WTC11 (cell line): ENCODE data around the gene SAAL1. TPM values are rescaled to one million over a fixed set of nuclear protein-coding genes. Genes with fewer than 3 reads are reported as not detected.

Source experiments
- ATAC-seq: fragments of 200-7000 bp; cut with Tn5 transposase; 2 replicates; pipeline ENCODE4 v1.10.0; 2021; ENCODE audit warnings: mild to moderate bottlenecking, moderate library complexity
- CTCF ChIA-PET: fragments of 300-600 bp; sonication (Branson Sonifier 250); formaldehyde crosslinking; loops from one replicate; lab custom pipeline; 2021; ENCODE audit warnings: antibody characterized with exemption; lab: Charles Lee
- POLR2A ChIA-PET: fragments of 350-600 bp; sonication (Branson Sonifier 250); formaldehyde crosslinking; loops from one replicate; lab custom pipeline; 2021; ENCODE audit warnings: antibody characterized with exemption; lab: Charles Lee
- DNase-seq: peaks from one replicate; pipeline ENCODE4 v3.0.0; 2021; ENCODE audit warnings: low spot score
- H3K27ac Mint-ChIP-seq: 2 replicates; pipeline ENCODE4 v1.8.0; 2021; ENCODE audit warnings: mixed read lengths
- H3K27me3 Mint-ChIP-seq: 2 replicates; pipeline ENCODE4 v1.8.0; 2021; ENCODE audit warnings: low read depth, mild to moderate bottlenecking, moderate library complexity, mixed read lengths
- H3K36me3 Mint-ChIP-seq: 2 replicates; pipeline ENCODE4 v1.8.0; 2021; ENCODE audit warnings: mixed read lengths
- H3K4me1 Mint-ChIP-seq: 2 replicates; pipeline ENCODE4 v1.8.0; 2022; ENCODE audit warnings: mixed read lengths
- H3K4me3 Mint-ChIP-seq: 2 replicates; pipeline ENCODE4 v1.8.0; 2021; ENCODE audit warnings: mild to moderate bottlenecking, moderate library complexity, mixed read lengths
- H3K9me3 Mint-ChIP-seq: 2 replicates; pipeline ENCODE4 v1.8.0; 2021; ENCODE audit warnings: mixed read lengths
- AFF4 ChIP-seq: sonication (generic); formaldehyde crosslinking; IDR thresholded peaks from 2 replicates; pipeline ENCODE4 v1.8.1; 2023; ENCODE audit warnings: mild to moderate bottlenecking, missing genetic modification reagents, borderline replicate concordance
- ATF3 ChIP-seq: sonication (generic); formaldehyde crosslinking; conservative IDR thresholded peaks from 2 replicates; pipeline ENCODE4 v1.8.1; 2022; ENCODE audit warnings: mild to moderate bottlenecking, missing genetic modification reagents
- EMX1 ChIP-seq: fragments of 250-450 bp; sonication (Bioruptor Pico); IDR thresholded peaks from 2 replicates; pipeline ENCODE4 v1.8.0; 2021; ENCODE audit warnings: mild to moderate bottlenecking
- ERG ChIP-seq: fragments of 250-450 bp; sonication (Bioruptor Pico); IDR thresholded peaks from 2 replicates; pipeline ENCODE4 v1.8.0; 2021; ENCODE audit warnings: mild to moderate bottlenecking
- ESRRA ChIP-seq: sonication (generic); formaldehyde crosslinking; IDR thresholded peaks from 2 replicates; pipeline ENCODE4 v1.8.1; 2022; ENCODE audit warnings: mild to moderate bottlenecking, missing genetic modification reagents, borderline replicate concordance
- HMGA2 ChIP-seq: fragments of 250-450 bp; sonication (Bioruptor Pico); IDR thresholded peaks from 2 replicates; pipeline ENCODE4 v1.4.0; 2021; ENCODE audit warnings: mild to moderate bottlenecking, moderate library complexity
- IRF2 ChIP-seq: sonication (generic); formaldehyde crosslinking; IDR thresholded peaks from 2 replicates; pipeline ENCODE4 v1.8.0; 2022; ENCODE audit warnings: low read depth, missing genetic modification reagents, borderline replicate concordance
- KAT7 ChIP-seq: sonication (generic); formaldehyde crosslinking; IDR thresholded peaks from 2 replicates; pipeline ENCODE4 v1.8.1; 2023; ENCODE audit warnings: missing genetic modification reagents, mild to moderate bottlenecking, borderline replicate concordance
- SP1 ChIP-seq: sonication (generic); formaldehyde crosslinking; conservative IDR thresholded peaks from 2 replicates; pipeline ENCODE4 v1.8.1; 2022; ENCODE audit warnings: missing genetic modification reagents
- ZNF671 ChIP-seq: fragments of 250-450 bp; sonication (Bioruptor Pico); IDR thresholded peaks from 2 replicates; pipeline ENCODE4 v1.8.0; 2021; ENCODE audit warnings: mild to moderate bottlenecking
- total RNA-seq: library from RNA; stranded (reverse); gene quantifications from 3 replicates; pipeline ENCODE4 v1.2.3, GENCODE V29; 2021
- TF ChIP-seq, protein P1 (sequence below): sonication (generic); formaldehyde crosslinking; IDR thresholded peaks from 2 replicates; pipeline ENCODE4 v1.8.1; 2023; ENCODE audit warnings: mild to moderate bottlenecking, missing genetic modification reagents
- TF ChIP-seq, protein P2 (sequence below): sonication (generic); formaldehyde crosslinking; IDR thresholded peaks from 2 replicates; pipeline ENCODE4 v1.8.1; 2022; ENCODE audit warnings: low read depth, missing genetic modification reagents, borderline replicate concordance
- TF ChIP-seq, protein P3 (sequence below): sonication (generic); formaldehyde crosslinking; IDR thresholded peaks from 2 replicates; pipeline ENCODE4 v1.8.1; 2023; ENCODE audit warnings: mild to moderate bottlenecking, missing genetic modification reagents, moderate library complexity

The SAAL1 gene
- total RNA-seq, 1 experiment from 2014 or later, result 40.9 TPM

DNA sequence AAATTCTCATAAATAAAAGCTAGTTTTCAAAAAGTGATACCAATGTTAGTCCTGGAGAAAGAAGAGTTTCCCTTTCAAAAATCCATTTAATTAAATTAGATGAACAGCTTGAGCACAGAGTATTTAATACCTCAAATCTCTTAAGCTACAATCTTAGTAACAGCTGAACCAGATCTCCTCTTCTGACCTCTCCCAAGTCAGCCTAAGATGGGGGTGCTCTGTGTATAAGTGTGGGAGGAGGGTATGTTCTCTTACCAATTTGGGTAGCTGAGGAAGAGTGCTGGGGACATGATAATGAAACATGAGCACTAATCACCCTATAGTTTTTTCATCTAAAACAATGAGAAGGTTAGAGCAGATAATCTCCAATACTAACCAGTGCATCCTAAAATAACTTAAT is 69.4 kb downstream of the SAAL1 start:
- TF ChIP-seq KAT7 (CRISPR knock-in tag) (no peak), ESRRA (no peak), AFF4 (no peak), ERG (no peak), HMGA2 (CRISPR knock-in tag) (no peak), SP1 (no peak), EMX1 (CRISPR knock-in tag) (no peak), IRF2 (CRISPR knock-in tag) (no peak), ZNF671 (CRISPR knock-in tag) (no peak), ATF3 (no peak)
- TF ChIP-seq, protein P1, sequence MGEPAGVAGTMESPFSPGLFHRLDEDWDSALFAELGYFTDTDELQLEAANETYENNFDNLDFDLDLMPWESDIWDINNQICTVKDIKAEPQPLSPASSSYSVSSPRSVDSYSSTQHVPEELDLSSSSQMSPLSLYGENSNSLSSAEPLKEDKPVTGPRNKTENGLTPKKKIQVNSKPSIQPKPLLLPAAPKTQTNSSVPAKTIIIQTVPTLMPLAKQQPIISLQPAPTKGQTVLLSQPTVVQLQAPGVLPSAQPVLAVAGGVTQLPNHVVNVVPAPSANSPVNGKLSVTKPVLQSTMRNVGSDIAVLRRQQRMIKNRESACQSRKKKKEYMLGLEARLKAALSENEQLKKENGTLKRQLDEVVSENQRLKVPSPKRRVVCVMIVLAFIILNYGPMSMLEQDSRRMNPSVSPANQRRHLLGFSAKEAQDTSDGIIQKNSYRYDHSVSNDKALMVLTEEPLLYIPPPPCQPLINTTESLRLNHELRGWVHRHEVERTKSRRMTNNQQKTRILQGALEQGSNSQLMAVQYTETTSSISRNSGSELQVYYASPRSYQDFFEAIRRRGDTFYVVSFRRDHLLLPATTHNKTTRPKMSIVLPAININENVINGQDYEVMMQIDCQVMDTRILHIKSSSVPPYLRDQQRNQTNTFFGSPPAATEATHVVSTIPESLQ, result no peak
- TF ChIP-seq, protein P2, sequence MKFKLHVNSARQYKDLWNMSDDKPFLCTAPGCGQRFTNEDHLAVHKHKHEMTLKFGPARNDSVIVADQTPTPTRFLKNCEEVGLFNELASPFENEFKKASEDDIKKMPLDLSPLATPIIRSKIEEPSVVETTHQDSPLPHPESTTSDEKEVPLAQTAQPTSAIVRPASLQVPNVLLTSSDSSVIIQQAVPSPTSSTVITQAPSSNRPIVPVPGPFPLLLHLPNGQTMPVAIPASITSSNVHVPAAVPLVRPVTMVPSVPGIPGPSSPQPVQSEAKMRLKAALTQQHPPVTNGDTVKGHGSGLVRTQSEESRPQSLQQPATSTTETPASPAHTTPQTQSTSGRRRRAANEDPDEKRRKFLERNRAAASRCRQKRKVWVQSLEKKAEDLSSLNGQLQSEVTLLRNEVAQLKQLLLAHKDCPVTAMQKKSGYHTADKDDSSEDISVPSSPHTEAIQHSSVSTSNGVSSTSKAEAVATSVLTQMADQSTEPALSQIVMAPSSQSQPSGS (CRISPR knock-in tag), result no peak
- TF ChIP-seq, protein P3, sequence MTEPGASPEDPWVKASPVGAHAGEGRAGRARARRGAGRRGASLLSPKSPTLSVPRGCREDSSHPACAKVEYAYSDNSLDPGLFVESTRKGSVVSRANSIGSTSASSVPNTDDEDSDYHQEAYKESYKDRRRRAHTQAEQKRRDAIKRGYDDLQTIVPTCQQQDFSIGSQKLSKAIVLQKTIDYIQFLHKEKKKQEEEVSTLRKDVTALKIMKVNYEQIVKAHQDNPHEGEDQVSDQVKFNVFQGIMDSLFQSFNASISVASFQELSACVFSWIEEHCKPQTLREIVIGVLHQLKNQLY, result no peak
- Mint-ChIP-seq H3K27ac (no peak overlapping the region), H3K4me1 (no peaks in the 10 kb centered on the region), H3K4me3 (no peak overlapping the region), H3K27me3 (peaks cover 5% of the 10 kb centered on the region), H3K36me3 (no peaks in the 10 kb centered on the region), H3K9me3 (no peaks in the 10 kb centered on the region)
- no peak for DNase-seq
- no peak for ATAC-seq
- ChIA-PET CTCF (no interaction called here), POLR2A (no interaction called here)

Other genes starting within 250 kb of the SAAL1 start
- 35.5 to 45.2 TPM (median 45.1 TPM) in 3 replicates for gene SERGEF, start 93.0 kb downstream of the SAAL1 start, total RNA-seq
- 0.07 to 0.14 TPM (median 0.11 TPM) in 3 replicates for gene TPH1, start 59.8 kb downstream of the SAAL1 start, total RNA-seq
- not detected in 3 replicates for gene MRGPRX3, start 26.5 kb upstream of the SAAL1 start, total RNA-seq
- not detected in 3 replicates for gene MRGPRX4, start 66.8 kb upstream of the SAAL1 start, total RNA-seq
- gene SAA4, start 130.7 kb upstream of the SAAL1 start, total RNA-seq, result 0.44 to 0.50 TPM in 2 of 3 replicates, not detected in the other
- gene SAA2, start 142.6 kb upstream of the SAAL1 start, total RNA-seq, result 4.1 to 8.2 TPM (median 5.0 TPM) in 3 replicates
- gene SAA1, start 160.2 kb upstream of the SAAL1 start, total RNA-seq, result 7.7 to 12.8 TPM (median 8.8 TPM) in 3 replicates
- 14.9 to 15.3 TPM (median 15.0 TPM) in 3 replicates for gene HPS5, start 216.1 kb upstream of the SAAL1 start, total RNA-seq
- 21.0 to 24.1 TPM (median 23.0 TPM) in 3 replicates for gene GTF2H1, start 216.5 kb upstream of the SAAL1 start, total RNA-seq